Activated CD8-positive, alpha-beta T cell treated with anti-CD3 and anti-CD28 coated beads, Interleukin-2, amount 10 ng/mL, durations not matched to agents 7 days and 5 days (primary cell): ENCODE results near the gene CPA5. TPM values are rescaled to one million over a fixed set of nuclear protein-coding genes. Genes with fewer than 3 reads are reported as not detected.

Source experiments
- ATAC-seq: fragments of 150-1000 bp; cut with Tn5 transposase; one replicate; pipeline ENCODE4 v1.10.0; 2021; ENCODE audit warnings: moderate library complexity
- CTCF ChIA-PET: fragments of 350-600 bp; sonication (Branson Sonifier 250); formaldehyde crosslinking; loops from one replicate; lab custom pipeline; 2021; ENCODE audit warnings: antibody characterized with exemption; lab: Charles Lee
- POLR2A ChIA-PET: fragments of 350-600 bp; sonication (Branson Sonifier 250); formaldehyde crosslinking; loops from one replicate; lab custom pipeline; 2021; ENCODE audit warnings: antibody characterized with exemption; lab: Charles Lee
- DNase-seq: peaks from one replicate; pipeline ENCODE4 v3.0.0-alpha.2; 2020
- H3K27ac Mint-ChIP-seq: one replicate; pipeline ENCODE4 v1.8.0; 2021; ENCODE audit warnings: mild to moderate bottlenecking, mixed read lengths
- H3K27me3 Mint-ChIP-seq: one replicate; pipeline ENCODE4 v1.8.0; 2021; ENCODE audit warnings: low read depth, mixed read lengths
- H3K36me3 Mint-ChIP-seq: one replicate; pipeline ENCODE4 v1.8.0; 2021; ENCODE audit warnings: low read depth, mixed read lengths
- H3K4me1 Mint-ChIP-seq: one replicate; pipeline ENCODE4 v1.8.0; 2021; ENCODE audit warnings: low read depth, mixed read lengths
- H3K4me3 Mint-ChIP-seq: one replicate; pipeline ENCODE4 v1.8.0; 2021; ENCODE audit warnings: mild to moderate bottlenecking, mixed read lengths
- H3K9me3 Mint-ChIP-seq: one replicate; pipeline ENCODE4 v1.8.0; 2022; ENCODE audit warnings: mixed read lengths; ENCODE audit not compliant: insufficient read depth
- total RNA-seq, 2 experiments: library from RNA; stranded (reverse); gene quantifications; one replicate each; pipeline ENCODE4 v1.2.3, GENCODE V29; 2021

Gene CPA5
- total RNA-seq, 2 experiments from 2014 or later: 0.31 TPM; not detected in 1

GRCh38 chr7:130337410-130337971, 7.1 kb upstream of the CPA5 start:
- no peak for DNase-seq
- Mint-ChIP-seq H3K27ac (no peak overlapping the region), H3K27me3 (peaks cover 4% of the 10 kb centered on the region), H3K9me3 (no peaks in the 10 kb centered on the region), H3K4me3 (no peak overlapping the region), H3K4me1 (no peaks in the 10 kb centered on the region), H3K36me3 (no peaks in the 10 kb centered on the region)
- no peak for ATAC-seq
- ChIA-PET POLR2A (interaction anchor here (0.6 kb wide), 1 partner anchor 1682 kb away, joined by 3 read pairs; no protein-coding TSS in a partner anchor), CTCF (no interaction called here)

- Mint-ChIP-seq H3K4me1 (no peaks in the 10 kb centered on the region), H3K27ac (no peak overlapping the region), H3K36me3 (no peaks in the 10 kb centered on the region), H3K27me3 (peaks cover 4% of the 10 kb centered on the region), H3K9me3 (no peaks in the 10 kb centered on the region), H3K4me3 (no peak overlapping the region)
- CTCF ChIA-PET: no interaction called here
- ATAC-seq (no peak), DNase-seq (no peak)
- POLR2A ChIA-PET: no interaction called here
These were observed 6.4 kb upstream of the CPA5 start for GRCh38 chr7:130338233-130338632.

- Mint-ChIP-seq H3K9me3 (no peaks in the 10 kb centered on the region), H3K4me1 (no peaks in the 10 kb centered on the region), H3K4me3 (no peak overlapping the region), H3K36me3 (no peaks in the 10 kb centered on the region), H3K27ac (no peak overlapping the region), H3K27me3 (no peaks in the 10 kb centered on the region)
- CTCF ChIA-PET: no interaction called here
- POLR2A ChIA-PET: no interaction called here
- DNase-seq (no peak), ATAC-seq (no peak)
These were observed 2.7 kb upstream of the CPA5 start for GRCh38 chr7:130341882-130342281.

- H3K27me3 Mint-ChIP-seq: no peaks in the 10 kb centered on the region
- CTCF ChIA-PET: no interaction called here
- no peak overlapping the region for H3K27ac Mint-ChIP-seq
- H3K36me3 Mint-ChIP-seq: no peaks in the 10 kb centered on the region
- no peaks in the 10 kb centered on the region for H3K4me1 Mint-ChIP-seq
- no peak overlapping the region for H3K4me3 Mint-ChIP-seq
- ATAC-seq: no peak
- no peak for DNase-seq
- POLR2A ChIA-PET: no interaction called here
- H3K9me3 Mint-ChIP-seq: no peaks in the 10 kb centered on the region
These were observed 1.8 kb upstream of the CPA5 start for GRCh38 chr7:130342701-130343380.

- no peak overlapping the region for H3K4me3 Mint-ChIP-seq
- CTCF ChIA-PET: no interaction called here
- no peak overlapping the region for H3K27ac Mint-ChIP-seq
- H3K9me3 Mint-ChIP-seq: no peaks in the 10 kb centered on the region
- no peaks in the 10 kb centered on the region for H3K27me3 Mint-ChIP-seq
- H3K4me1 Mint-ChIP-seq: peaks cover 4% of the 10 kb centered on the region
- ATAC-seq (no peak), DNase-seq (no peak)
- no peaks in the 10 kb centered on the region for H3K36me3 Mint-ChIP-seq
- POLR2A ChIA-PET: no interaction called here
These were observed 520 bp downstream of the CPA5 start for GRCh38 chr7:130345136-130345535.

- no peaks in the 10 kb centered on the region for H3K9me3 Mint-ChIP-seq
- H3K4me1 Mint-ChIP-seq: peaks cover 5% of the 10 kb centered on the region
- POLR2A ChIA-PET: no interaction called here
- CTCF ChIA-PET: no interaction called here
- DNase-seq (no peak), ATAC-seq (no peak)
- no peak overlapping the region for H3K27ac Mint-ChIP-seq
- H3K27me3 Mint-ChIP-seq: no peaks in the 10 kb centered on the region
- H3K4me3 Mint-ChIP-seq: no peak overlapping the region
- no peaks in the 10 kb centered on the region for H3K36me3 Mint-ChIP-seq
These were observed 1.1 kb downstream of the CPA5 start for GRCh38 chr7:130345725-130346124.

GRCh38 chr7:130346177-130346905, 1.7 kb downstream of the CPA5 start:
- H3K27me3 Mint-ChIP-seq: no peaks in the 10 kb centered on the region
- H3K4me1 Mint-ChIP-seq: peaks cover 5% of the 10 kb centered on the region
- H3K27ac Mint-ChIP-seq: no peak overlapping the region
- H3K9me3 Mint-ChIP-seq: no peaks in the 10 kb centered on the region
- no peak overlapping the region for H3K4me3 Mint-ChIP-seq
- no peaks in the 10 kb centered on the region for H3K36me3 Mint-ChIP-seq
- DNase-seq (no peak), ATAC-seq (no peak)
- CTCF ChIA-PET: no interaction called here
- POLR2A ChIA-PET: no interaction called here

GRCh38 chr7:130346941-130347340, 2.3 kb downstream of the CPA5 start:
- H3K27me3 Mint-ChIP-seq: no peaks in the 10 kb centered on the region
- ATAC-seq: no peak
- H3K9me3 Mint-ChIP-seq: no peaks in the 10 kb centered on the region
- DNase-seq: no peak
- H3K36me3 Mint-ChIP-seq: no peaks in the 10 kb centered on the region
- POLR2A ChIA-PET: no interaction called here
- CTCF ChIA-PET: no interaction called here
- no peak overlapping the region for H3K4me3 Mint-ChIP-seq
- no peak overlapping the region for H3K27ac Mint-ChIP-seq
- H3K4me1 Mint-ChIP-seq: peaks cover 5% of the 10 kb centered on the region

GRCh38 chr7:130349911-130350782, 5.5 kb downstream of the CPA5 start:
- ChIA-PET CTCF (no interaction called here), POLR2A (no interaction called here)
- no peak for DNase-seq
- Mint-ChIP-seq H3K4me3 (no peak overlapping the region), H3K36me3 (no peaks in the 10 kb centered on the region), H3K9me3 (no peaks in the 10 kb centered on the region), H3K27ac (no peak overlapping the region), H3K27me3 (no peaks in the 10 kb centered on the region), H3K4me1 (peaks cover 5% of the 10 kb centered on the region)
- ATAC-seq: no peak

GRCh38 chr7:130350945-130351790, 6.6 kb downstream of the CPA5 start:
- no peak overlapping the region for H3K27ac Mint-ChIP-seq
- H3K4me3 Mint-ChIP-seq: no peak overlapping the region
- H3K36me3 Mint-ChIP-seq: no peaks in the 10 kb centered on the region
- DNase-seq: no peak
- H3K9me3 Mint-ChIP-seq: no peaks in the 10 kb centered on the region
- H3K4me1 Mint-ChIP-seq: peaks cover 5% of the 10 kb centered on the region
- ChIA-PET POLR2A (no interaction called here), CTCF (no interaction called here)
- ATAC-seq: no peak
- no peaks in the 10 kb centered on the region for H3K27me3 Mint-ChIP-seq

GRCh38 chr7:130351791-130352090, 7.1 kb downstream of the CPA5 start:
- H3K36me3 Mint-ChIP-seq: no peaks in the 10 kb centered on the region
- ATAC-seq (no peak), DNase-seq (no peak)
- POLR2A ChIA-PET: no interaction called here
- H3K9me3 Mint-ChIP-seq: no peaks in the 10 kb centered on the region
- H3K4me3 Mint-ChIP-seq: no peak overlapping the region
- H3K4me1 Mint-ChIP-seq: peaks cover 5% of the 10 kb centered on the region
- CTCF ChIA-PET: no interaction called here
- no peak overlapping the region for H3K27ac Mint-ChIP-seq
- no peaks in the 10 kb centered on the region for H3K27me3 Mint-ChIP-seq
